D341Med (cell line): ENCODE measurements around the gene SELENOO.
"Not testable (repeated sequence)": the region's sequence is repeated elsewhere in the genome, so short reads cannot be mapped to it uniquely, and the experiment has no call there.

Source experiments
- DNase-seq: peaks from one replicate; pipeline ENCODE4 v3.0.0; 2012; ENCODE audit warnings: low spot score

SELENOO gene, protein sequence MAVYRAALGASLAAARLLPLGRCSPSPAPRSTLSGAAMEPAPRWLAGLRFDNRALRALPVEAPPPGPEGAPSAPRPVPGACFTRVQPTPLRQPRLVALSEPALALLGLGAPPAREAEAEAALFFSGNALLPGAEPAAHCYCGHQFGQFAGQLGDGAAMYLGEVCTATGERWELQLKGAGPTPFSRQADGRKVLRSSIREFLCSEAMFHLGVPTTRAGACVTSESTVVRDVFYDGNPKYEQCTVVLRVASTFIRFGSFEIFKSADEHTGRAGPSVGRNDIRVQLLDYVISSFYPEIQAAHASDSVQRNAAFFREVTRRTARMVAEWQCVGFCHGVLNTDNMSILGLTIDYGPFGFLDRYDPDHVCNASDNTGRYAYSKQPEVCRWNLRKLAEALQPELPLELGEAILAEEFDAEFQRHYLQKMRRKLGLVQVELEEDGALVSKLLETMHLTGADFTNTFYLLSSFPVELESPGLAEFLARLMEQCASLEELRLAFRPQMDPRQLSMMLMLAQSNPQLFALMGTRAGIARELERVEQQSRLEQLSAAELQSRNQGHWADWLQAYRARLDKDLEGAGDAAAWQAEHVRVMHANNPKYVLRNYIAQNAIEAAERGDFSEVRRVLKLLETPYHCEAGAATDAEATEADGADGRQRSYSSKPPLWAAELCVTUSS

DNA sequence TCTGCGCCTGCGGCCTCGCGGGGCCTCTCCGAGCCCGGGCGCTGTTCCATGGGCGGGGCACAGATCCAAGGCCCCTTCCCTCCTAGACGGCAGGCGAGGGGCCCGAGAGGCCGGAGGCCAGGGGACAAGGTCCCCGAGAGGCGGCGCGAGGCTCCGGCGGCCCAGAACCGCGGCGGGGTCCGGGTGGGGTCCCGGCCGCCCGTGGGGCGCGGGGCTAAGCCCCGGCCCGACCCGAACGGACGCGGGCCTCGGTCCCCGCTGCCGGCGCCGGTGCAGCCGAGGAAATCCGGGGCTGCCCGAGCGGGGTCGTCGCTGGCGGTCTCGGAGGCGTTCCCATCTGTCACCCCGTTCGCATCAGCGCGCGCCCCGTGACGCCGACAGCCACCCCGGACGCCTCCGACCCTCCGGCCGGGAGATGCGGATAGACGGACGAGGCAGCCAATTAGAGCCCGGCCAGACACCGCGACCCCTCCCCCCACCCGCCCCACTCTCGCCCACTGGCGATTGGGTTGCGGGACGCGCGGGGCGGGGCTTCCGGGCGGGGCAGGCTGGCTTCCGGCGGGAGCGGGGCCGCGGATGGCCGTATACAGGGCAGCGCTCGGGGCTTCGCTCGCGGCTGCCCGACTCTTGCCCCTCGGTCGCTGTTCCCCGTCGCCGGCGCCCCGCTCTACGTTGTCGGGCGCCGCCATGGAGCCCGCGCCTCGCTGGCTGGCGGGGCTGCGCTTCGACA lies at the start of gene SELENOO:
Gene SELENOO, plus strand, starts transcription at position 551 of the 730 bp plus-strand sequence. Its CDS starts 26 bp downstream, at position 577.
- DNase-seq, result peak; percentile 99

- DNase-seq, result peak; percentile 36
These were observed 49.0 kb upstream of the SELENOO start for GRCh38 chr22:50151571-50152537.

DNA sequence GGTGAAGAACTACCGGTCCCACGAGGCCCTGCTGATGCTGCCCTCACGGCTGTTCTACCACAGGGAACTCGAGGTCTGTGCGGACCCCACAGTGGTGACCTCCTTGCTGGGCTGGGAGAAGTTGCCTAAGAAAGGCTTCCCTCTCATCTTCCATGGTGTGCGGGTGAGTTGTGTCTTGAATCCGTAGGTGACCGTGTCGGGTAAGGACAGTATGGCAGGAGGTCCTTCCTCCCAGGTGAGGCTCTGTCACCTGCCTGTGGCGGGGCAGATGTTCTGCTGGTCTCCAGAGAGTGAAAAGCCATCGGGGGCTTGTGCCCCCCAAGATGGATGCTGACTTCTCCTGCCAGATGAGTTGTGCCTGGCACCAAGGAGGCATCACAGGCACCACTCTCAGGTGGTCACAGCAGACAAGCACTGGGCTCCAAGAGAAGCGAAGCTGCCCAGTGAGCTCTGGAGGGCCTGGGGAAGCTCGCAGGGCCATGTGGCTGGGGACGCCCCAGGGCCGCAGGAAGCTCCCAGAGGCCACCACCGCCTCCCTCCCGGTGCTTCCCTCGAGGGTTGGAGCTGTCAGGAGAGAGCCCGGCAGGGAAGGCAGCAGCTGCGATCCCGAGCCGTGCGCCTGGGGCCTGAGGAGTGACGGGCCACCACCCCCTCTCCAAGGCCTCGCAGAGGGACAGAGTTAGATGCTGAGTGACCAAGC lies 47.6 kb upstream of the SELENOO start:
- DNase-seq, result peak; percentile 18

GRCh38 chr22:50153756-50154140 lies 47.1 kb upstream of the SELENOO start:
- no peak for DNase-seq

GRCh38 chr22:50157709-50158375 lies 43.0 kb upstream of the SELENOO start:
- peak; percentile 26 for DNase-seq

- no peak for DNase-seq
These were observed 39.9 kb upstream of the SELENOO start for GRCh38 chr22:50160947-50161346.

GRCh38 chr22:50161508-50162390 lies 39.1 kb upstream of the SELENOO start:
- DNase-seq, result no peak

DNA sequence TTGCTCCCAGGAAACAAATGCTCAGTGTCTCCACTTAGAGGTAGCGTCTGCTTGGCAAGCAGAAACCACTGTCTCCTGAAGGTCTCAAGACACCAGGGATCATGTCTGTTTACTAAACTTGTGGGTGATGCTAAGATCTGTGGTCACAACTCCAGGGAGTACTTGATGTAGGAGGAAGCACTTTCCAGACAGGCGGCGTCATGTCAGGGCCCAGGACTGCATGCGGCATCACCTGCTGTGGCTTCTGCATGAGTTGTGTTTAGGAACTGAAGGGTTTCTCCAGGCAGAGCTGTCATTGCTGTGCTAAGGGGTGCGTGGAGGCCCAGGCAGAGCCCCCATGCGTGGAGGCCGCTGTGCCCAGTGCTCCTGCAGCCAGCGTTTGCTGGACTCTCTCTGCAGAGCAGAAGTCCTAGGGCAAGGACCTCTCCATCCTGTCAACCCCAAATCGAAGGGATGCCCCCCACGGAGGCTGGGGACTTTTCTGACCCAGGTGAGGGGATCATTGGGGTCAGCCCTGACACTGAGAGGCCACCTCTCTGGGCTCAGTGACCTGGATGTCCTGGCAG lies 38.3 kb upstream of the SELENOO start:
- no peak for DNase-seq

GRCh38 chr22:50165436-50166123 lies 35.2 kb upstream of the SELENOO start:
- no peak for DNase-seq

- no peak for DNase-seq
These were observed 32.9 kb upstream of the SELENOO start for GRCh38 chr22:50167689-50168489.

DNA sequence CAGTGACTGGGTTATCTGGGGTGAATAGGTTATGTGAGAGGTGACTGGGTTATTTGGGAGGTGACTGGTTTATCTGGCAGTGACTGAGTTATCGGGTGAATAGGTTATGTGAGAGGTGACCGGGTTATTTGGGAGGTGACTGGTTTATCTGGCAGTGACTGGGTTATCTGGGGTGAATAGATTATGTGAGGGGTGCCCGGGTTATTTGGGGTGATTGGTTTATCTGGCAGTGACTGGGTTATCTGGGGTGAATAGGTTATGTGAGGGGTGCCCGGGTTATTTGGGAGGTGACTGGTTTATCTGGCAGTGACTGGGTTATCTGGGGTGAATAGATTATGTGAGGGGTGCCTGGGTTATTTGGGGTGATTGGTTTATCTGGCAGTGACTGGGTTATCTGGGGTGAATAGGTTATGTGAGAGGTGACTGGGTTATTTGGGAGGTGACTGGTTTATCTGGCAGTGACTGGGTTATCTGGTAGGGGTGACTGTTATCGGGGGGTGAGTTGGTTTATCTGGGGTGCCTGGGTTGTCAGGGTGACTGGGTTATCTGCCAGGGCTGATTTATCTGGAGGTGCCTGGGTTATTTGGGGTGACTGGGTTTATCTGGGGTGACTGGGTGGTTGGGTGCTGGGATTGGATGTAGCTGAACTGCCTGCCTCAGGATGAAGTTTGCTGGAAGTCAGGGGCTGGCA lies 32.2 kb upstream of the SELENOO start:
- not testable (repeated sequence) for DNase-seq

- no peak for DNase-seq
These were observed 31.5 kb upstream of the SELENOO start for GRCh38 chr22:50169181-50169759.

DNA sequence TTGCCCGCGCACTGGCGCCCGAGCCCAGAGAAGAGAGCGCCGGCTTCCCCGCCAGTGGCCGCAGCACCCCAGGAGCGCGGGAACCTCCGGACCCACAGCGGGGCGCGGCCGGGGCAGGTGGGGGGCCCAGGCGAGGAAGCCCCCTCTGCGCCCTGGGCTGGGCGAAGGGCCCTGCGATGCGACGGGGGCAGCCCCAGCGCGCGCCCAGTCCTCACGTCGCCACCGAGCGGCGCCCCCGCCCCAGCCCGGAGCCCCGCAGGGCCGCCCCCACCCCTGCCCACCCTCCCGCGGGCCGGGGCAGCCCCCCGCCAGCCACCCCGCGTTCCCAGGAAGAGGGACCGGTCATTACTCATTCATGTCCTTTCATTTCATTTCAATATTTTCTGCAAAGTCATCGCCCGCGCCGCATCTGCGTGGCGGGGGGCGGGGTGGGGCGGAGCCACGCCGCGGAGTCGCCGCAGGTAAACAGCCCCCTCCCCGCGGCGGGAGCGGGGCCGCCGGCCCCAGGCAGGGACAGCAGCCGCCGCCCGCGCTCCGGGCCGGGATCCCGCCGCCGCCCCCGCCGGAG lies 31.0 kb upstream of the SELENOO start:
- peak; percentile 80 for DNase-seq

DNA sequence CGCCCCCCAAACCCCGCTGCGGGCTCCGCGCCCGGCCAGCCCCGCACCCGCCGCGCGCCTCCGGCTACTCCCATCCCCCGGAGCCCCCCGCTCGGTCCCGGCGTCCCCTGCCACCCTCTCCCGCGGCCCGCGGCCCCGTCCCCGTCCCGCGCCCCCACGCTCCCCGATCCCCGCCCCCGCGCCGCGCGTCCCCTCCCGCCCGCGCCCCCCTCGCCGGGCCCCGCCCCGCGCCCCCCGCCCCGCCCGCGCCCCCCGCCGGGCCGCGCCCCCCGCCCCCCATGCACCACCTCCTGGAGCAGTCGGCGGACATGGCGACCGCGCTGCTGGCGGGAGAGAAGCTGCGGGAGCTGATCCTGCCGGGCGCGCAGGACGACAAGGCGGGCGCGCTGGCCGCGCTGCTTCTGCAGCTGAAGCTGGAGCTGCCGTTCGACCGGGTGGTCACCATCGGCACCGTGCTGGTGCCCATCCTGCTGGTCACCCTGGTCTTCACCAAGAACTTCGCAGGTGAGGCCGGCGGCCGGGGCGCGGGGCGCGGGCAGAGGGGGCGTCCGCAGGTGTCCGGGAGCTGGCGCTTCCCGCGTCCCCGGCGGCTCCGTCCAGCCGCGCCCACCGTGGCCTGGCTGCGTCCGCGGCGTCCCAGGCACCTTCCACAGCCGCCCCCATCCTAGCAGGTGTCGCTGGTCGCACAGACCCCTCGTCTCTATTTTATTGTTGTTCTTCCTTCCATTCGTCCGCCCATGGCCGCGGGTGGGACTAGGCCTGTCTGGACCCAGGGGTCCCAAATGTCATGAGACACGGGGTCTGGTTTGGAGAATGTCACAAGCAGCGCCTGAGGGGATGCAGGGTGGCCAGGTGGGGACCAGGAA lies 30.1 kb upstream of the SELENOO start, which contains the start of gene PANX2:
Gene PANX2, plus strand, starts transcription at position 279 of the 866 bp plus-strand sequence. Its CDS starts 0 bp downstream, at position 279.
- peak; percentile 78 for DNase-seq
